GM06990 (cell line): ENCODE measurements around the gene PDLIM7.

Source experiments
- DNase-seq: peaks from one replicate; pipeline ENCODE4 v3.0.0-alpha.2; 2011; ENCODE audit not compliant: insufficient read length; ENCODE audit errors: extremely low read depth
- H3K27me3 ChIP-seq: replicated peaks from 2 replicates; pipeline ENCODE4 v1.6.0; 2011; ENCODE audit warnings: low read length; ENCODE audit not compliant: control insufficient read depth, insufficient read depth
- H3K36me3 ChIP-seq: 2 replicates; pipeline ENCODE4 v1.5.1; 2011; ENCODE audit warnings: low read length; ENCODE audit not compliant: control insufficient read depth, insufficient read depth
- H3K4me3 ChIP-seq: replicated peaks from 2 replicates; pipeline ENCODE4 v1.5.1; 2011; ENCODE audit warnings: low read depth, mild to moderate bottlenecking, control low read depth, low read length
- TF ChIP-seq, protein P1 (sequence below): IDR thresholded peaks from 2 replicates; pipeline ENCODE4 v1.5.1; 2011; ENCODE audit warnings: low read length, control low read depth, mild to moderate bottlenecking, inconsistent platforms; ENCODE audit not compliant: insufficient read depth, poor library complexity, severe bottlenecking

The PDLIM7 gene

DNA sequence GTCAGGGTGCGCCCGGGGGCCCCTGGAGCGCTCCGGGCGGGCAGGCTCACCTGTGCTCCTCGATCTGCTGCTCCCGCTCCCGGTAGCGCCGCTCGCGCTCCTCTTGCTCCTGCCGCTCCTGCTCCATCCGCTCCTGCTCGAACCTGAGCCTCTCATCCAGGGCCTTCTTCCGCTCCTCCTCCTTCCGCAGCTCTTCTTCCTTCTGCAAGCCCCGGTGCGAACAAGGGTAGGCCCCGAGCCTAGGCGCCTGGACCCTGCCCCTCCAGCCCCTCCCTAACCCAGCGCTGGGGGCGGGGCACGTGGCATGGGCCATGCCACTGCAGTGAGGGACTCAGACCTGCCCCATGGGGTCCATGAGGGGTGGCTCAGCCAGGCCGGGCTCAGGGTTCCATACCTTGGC, 30.5 kb downstream of the PDLIM7 start:
- TF ChIP-seq, protein P1, sequence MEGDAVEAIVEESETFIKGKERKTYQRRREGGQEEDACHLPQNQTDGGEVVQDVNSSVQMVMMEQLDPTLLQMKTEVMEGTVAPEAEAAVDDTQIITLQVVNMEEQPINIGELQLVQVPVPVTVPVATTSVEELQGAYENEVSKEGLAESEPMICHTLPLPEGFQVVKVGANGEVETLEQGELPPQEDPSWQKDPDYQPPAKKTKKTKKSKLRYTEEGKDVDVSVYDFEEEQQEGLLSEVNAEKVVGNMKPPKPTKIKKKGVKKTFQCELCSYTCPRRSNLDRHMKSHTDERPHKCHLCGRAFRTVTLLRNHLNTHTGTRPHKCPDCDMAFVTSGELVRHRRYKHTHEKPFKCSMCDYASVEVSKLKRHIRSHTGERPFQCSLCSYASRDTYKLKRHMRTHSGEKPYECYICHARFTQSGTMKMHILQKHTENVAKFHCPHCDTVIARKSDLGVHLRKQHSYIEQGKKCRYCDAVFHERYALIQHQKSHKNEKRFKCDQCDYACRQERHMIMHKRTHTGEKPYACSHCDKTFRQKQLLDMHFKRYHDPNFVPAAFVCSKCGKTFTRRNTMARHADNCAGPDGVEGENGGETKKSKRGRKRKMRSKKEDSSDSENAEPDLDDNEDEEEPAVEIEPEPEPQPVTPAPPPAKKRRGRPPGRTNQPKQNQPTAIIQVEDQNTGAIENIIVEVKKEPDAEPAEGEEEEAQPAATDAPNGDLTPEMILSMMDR, result no peak
- no peak for DNase-seq
- Histone ChIP-seq H3K4me3 (no peak overlapping the region), H3K36me3 (no peaks in the 10 kb centered on the region), H3K27me3 (no peaks in the 10 kb centered on the region; the same call in 1 of the 2 replicates)

DNA sequence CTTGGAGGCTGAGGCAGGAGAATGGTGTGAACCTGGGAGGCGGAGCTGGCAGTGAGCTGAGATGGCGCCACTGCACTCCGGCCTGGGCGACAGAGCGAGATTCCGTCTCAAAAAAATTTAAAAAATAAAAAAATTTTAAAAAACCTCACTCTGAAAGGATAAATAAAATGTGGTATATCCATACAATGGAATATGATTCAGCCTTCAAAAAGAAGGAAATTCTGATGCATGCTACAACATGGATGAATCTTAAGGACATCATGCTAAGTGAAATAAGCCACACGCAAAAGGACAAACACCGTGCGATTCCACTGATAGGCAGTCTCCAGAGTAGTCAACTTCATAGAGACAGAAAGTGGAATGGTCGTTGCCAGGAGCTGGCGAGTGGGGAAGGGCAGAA, 32.4 kb downstream of the PDLIM7 start:
- no peak for DNase-seq
- TF ChIP-seq, protein P1, result no peak
- H3K4me3 ChIP-seq, result no peak overlapping the region
- no peaks in the 10 kb centered on the region; the same call in 1 of the 2 replicates for H3K27me3 ChIP-seq
- no peaks in the 10 kb centered on the region for H3K36me3 ChIP-seq

DNA sequence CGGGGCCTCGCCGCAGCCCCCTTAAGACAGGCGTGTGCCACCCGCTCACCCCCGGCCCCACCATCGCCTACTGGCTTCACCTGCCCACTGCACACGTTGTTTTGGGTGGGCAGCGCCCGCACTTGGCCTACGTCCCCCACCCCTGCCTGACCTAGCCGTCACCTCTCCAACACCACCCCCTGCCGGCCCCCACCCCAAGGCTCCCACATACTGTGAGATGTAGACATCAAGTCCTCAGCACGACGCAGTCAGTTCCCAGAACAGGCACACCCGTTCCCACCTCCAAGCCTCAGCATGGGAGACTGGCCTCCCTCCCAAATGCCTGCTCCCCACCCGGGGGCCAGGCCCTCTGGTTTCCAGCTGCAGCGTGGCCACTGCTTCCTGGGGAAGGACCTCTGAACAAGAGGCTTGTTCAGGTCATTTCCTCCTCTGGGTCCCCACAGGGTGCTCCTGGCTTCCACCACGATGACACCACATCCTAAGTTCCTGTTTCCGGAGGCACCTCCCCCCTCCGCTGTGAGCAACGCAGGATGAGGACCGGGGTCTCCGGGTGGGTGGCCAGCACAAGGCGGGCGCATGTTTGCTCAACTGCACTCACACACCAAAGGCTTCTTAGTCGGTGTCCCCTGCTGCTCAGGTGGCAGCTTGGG, 35.3 kb downstream of the PDLIM7 start:
- Histone ChIP-seq H3K27me3 (no peaks in the 10 kb centered on the region), H3K4me3 (no peak overlapping the region), H3K36me3 (no peaks in the 10 kb centered on the region)
- DNase-seq, result no peak
- TF ChIP-seq, protein P1, result no peak

DNA sequence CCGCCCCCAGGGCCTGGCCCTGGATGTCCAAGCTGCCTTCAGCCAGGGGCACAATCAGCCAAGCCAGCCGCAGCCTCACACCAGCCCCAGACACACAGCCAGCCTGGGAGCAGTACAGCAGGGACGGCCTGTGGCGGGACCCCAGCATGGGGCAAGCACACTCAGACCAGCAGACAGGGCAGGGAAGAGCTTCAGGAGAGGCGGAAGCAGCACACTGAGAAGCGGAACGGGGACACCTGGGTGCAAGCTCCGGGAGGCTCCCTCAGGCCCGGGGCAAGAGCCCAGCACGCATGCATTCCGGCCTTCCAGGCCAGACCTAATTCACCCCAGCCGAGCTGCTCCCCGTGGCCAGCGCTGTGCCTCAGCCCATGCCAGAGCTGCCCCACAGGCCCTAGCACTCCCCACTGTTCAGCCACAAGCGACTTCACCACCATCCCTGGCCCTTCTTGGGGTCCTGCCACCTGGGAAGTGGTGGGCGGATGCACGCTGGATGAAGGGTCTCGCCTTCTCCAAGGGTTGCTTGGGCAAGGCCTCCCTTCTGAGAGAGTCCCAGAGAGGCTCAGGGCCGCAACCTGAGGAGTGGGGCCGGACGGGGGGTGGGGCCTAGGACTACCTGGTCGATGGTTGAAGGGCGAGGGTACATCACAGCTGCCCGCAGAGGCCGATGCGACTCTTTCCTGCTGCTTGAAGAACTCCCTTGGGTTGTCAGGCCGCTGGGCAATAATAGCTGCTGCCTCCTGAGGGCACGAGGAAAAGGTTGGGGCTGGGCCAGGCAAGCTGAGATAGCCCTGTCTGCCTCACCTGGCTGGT, 37.4 kb downstream of the PDLIM7 start:
- Histone ChIP-seq H3K4me3 (no peak overlapping the region), H3K36me3 (no peaks in the 10 kb centered on the region), H3K27me3 (no peaks in the 10 kb centered on the region)
- DNase-seq, result no peak
- TF ChIP-seq, protein P1, result no peak

DNA sequence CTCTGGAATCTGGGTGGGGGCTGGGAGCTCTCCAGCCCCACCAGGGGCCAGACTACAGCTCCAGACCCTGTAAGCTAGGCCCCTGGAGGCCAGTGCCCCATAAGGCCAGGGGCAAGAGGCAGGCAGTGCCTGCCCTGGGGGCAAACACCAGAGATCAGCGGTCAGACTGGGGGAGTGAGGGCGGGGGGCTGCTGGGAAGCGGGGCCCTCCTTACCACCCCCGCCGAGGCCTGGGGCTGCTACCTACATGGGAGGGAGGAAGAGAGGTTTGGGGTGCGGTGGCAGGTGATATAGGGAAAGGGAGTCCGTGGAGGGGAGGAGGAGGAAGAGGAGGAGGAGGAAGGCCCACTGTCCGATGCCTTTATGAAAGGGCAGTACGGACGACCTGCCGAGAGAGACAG, 38.0 kb downstream of the PDLIM7 start:
- DNase-seq, result no peak
- no peaks in the 10 kb centered on the region for H3K27me3 ChIP-seq
- no peak overlapping the region for H3K4me3 ChIP-seq
- H3K36me3 ChIP-seq, result no peaks in the 10 kb centered on the region
- TF ChIP-seq, protein P1, result no peak
